HCT116 (cell line): Measurements from ENCODE around the gene UTP11. TPM values are rescaled to one million over a fixed set of nuclear protein-coding genes. Genes with fewer than 3 reads are reported as not detected.

Experiments used
- ATAC-seq: fragments of 200-7000 bp; cut with Tn5 transposase; 2 replicates; pipeline ENCODE4 v1.9.1; 2020; ENCODE audit warnings: mild to moderate bottlenecking, moderate library complexity
- BruUV-seq: library from RNA; stranded (reverse); fragments of 400-500 nt; replicated peaks from 2 replicates; lab custom pipeline; 2021; lab: Mats Ljungman, UMichigan
- CTCF ChIA-PET: fragments of 300-600 bp; sonication (Branson Sonifier 250); formaldehyde crosslinking; loops from one replicate; lab custom pipeline; 2021; ENCODE audit warnings: antibody characterized with exemption; lab: Charles Lee
- POLR2A ChIA-PET: fragments of 300-600, 350-600 bp; sonication (Branson Sonifier 250); formaldehyde crosslinking; loops from one replicate; lab custom pipeline; 2021; ENCODE audit warnings: antibody characterized with exemption; lab: Charles Lee
- RAD21 ChIA-PET, 2 experiments: fragments of 300-600 bp; sonication (Branson Sonifier 250); formaldehyde crosslinking; loops; one replicate each; lab custom pipeline; 2023; ENCODE audit warnings: low total read pairs in 2 of 2; ENCODE audit not compliant: uncharacterized antibody in 2 of 2, unreplicated experiment in 2 of 2, low non-redundant PET in 1 of 2; lab: Charles Lee
- DNase-seq: peaks from one replicate; pipeline ENCODE4 v3.0.0-alpha.2; 2010; ENCODE audit warnings: low read depth, low spot score
- H2AFZ ChIP-seq: fragments of 200-600 bp; shearing (Covaris generic), sonication (generic); 2 replicates; pipeline ENCODE4 v1.6.1; 2017; ENCODE audit warnings: low read depth, mixed run types, mixed read lengths, antibody characterized with exemption, low read length; ENCODE audit not compliant: poor library complexity, severe bottlenecking
- H3K27ac ChIP-seq: 2 replicates; pipeline ENCODE4 v1.5.1; 2012; ENCODE audit warnings: low read depth, low read length
- H3K27me3 ChIP-seq: fragments of 200-600 bp; sonication (generic); 2 replicates; pipeline ENCODE4 v1.6.1; 2016; ENCODE audit warnings: mixed run types, low read length, mixed read lengths; ENCODE audit not compliant: insufficient read depth
- H3K36me3 ChIP-seq, 2 experiments: fragments of 200-500 bp in 1 of 2; fragments of 200-600 bp in 1 of 2; sonication (Bioruptor generic) in 1 of 2; sonication (generic) in 1 of 2; 2 replicates each; pipeline versions ENCODE4 v1.5.1 to v1.6.1; 2014 to 2016; ENCODE audit warnings: low read length in 2 of 2, inconsistent platforms in 1 of 2, mixed read lengths in 1 of 2, mixed run types in 1 of 2; ENCODE audit not compliant: insufficient read depth in 2 of 2, control insufficient read depth in 1 of 2
- H3K4me1 ChIP-seq, 2 experiments: fragments of 200-600 bp in 1 of 2; sonication (generic) in 1 of 2; 2 replicates each; pipeline versions ENCODE4 v1.5.1 to v1.6.1; 2012 to 2017; ENCODE audit warnings: low read length in 2 of 2, inconsistent platforms in 1 of 2, mild to moderate bottlenecking in 1 of 2, mixed read lengths in 1 of 2, mixed run types in 1 of 2, moderate library complexity in 1 of 2; ENCODE audit not compliant: insufficient read depth in 2 of 2, control insufficient read depth in 1 of 2
- H3K4me2 ChIP-seq: fragments of 200-600 bp; sonication (generic); 2 replicates; pipeline ENCODE4 v1.6.1; 2017; ENCODE audit warnings: mixed run types, low read length, mixed read lengths
- H3K4me3 ChIP-seq, 2 experiments: fragments of 200-600 bp in 1 of 2; sonication (generic) in 1 of 2; replicated peaks in 1 of 2; 2 replicates each; pipeline ENCODE4 v1.5.1; 2011 to 2016; ENCODE audit warnings: low read length in 2 of 2, control low read depth in 1 of 2, low read depth in 1 of 2, mild to moderate bottlenecking in 1 of 2, mixed read lengths in 1 of 2, mixed run types in 1 of 2
- H3K79me2 ChIP-seq: fragments of 200-600 bp; sonication (generic); 2 replicates; pipeline ENCODE4 v1.6.1; 2017; ENCODE audit warnings: mild to moderate bottlenecking, mixed run types, low read length, moderate library complexity, mixed read lengths; ENCODE audit not compliant: insufficient read depth
- H3K9ac ChIP-seq: fragments of 200-600 bp; sonication (generic); 2 replicates; pipeline ENCODE4 v1.6.1; 2016; ENCODE audit warnings: low read length, mixed read lengths
- H3K9me2 ChIP-seq: fragments of 200-600 bp; sonication (generic), shearing (Covaris generic); 2 replicates; pipeline ENCODE4 v1.6.1; 2017; ENCODE audit warnings: mixed run types, mild to moderate bottlenecking, moderate library complexity; ENCODE audit not compliant: insufficient read depth
- H3K9me3 ChIP-seq, 2 experiments: fragments of 200-500 bp in 1 of 2; fragments of 200-600 bp in 1 of 2; sonication (Bioruptor generic) in 1 of 2; sonication (generic) in 1 of 2; 2 replicates each; pipeline ENCODE4 v1.6.1; 2014 to 2017; ENCODE audit warnings: low read length in 2 of 2, mixed read lengths in 2 of 2, inconsistent platforms in 1 of 2, low read depth in 1 of 2, mild to moderate bottlenecking in 1 of 2, mixed run types in 1 of 2, moderate library complexity in 1 of 2; ENCODE audit not compliant: control insufficient read depth in 1 of 2, insufficient read depth in 1 of 2
- H4K20me1 ChIP-seq: fragments of 200-600 bp; sonication (generic), shearing (Covaris generic); 2 replicates; pipeline ENCODE4 v1.6.1; 2017; ENCODE audit warnings: mixed run types, mild to moderate bottlenecking, moderate library complexity; ENCODE audit not compliant: insufficient read depth
- CEBPB ChIP-seq: IDR thresholded peaks from 2 replicates; pipeline ENCODE4 v1.6.1; 2012; ENCODE audit warnings: low read depth
- CTCF ChIP-seq, 3 experiments: fragments of 200-600 bp in 1 of 3; sonication (generic) in 1 of 3; IDR thresholded peaks in 2 of 3; conservative IDR thresholded peaks in 1 of 3; 2 replicates each; pipeline ENCODE4 v1.5.1; 2012 to 2017; ENCODE audit warnings: low read depth in 2 of 3, low read length in 2 of 3, antibody characterized with exemption in 1 of 3, borderline replicate concordance in 1 of 3, control low read depth in 1 of 3, mild to moderate bottlenecking in 1 of 3, mixed read lengths in 1 of 3, mixed run types in 1 of 3, moderate library complexity in 1 of 3; ENCODE audit not compliant: insufficient read depth in 1 of 3
- EGR1 ChIP-seq: IDR thresholded peaks from 2 replicates; pipeline ENCODE4 v1.6.1; 2012; ENCODE audit warnings: low read depth
- ELF1 ChIP-seq: IDR thresholded peaks from 2 replicates; pipeline ENCODE4 v1.6.1; 2012; ENCODE audit warnings: low read depth, borderline replicate concordance
- EZH2 ChIP-seq: fragments of 200-600 bp; sonication (generic); IDR thresholded peaks from 2 replicates; pipeline ENCODE4 v1.6.1; 2017; ENCODE audit warnings: antibody characterized with exemption, mixed run types
- EZH2phosphoT487 ChIP-seq: fragments of 200-600 bp; IDR thresholded peaks from 2 replicates; pipeline ENCODE4 v1.6.1; 2018; ENCODE audit warnings: antibody characterized with exemption, borderline replicate concordance
- FOSL1 ChIP-seq: IDR thresholded peaks from 2 replicates; pipeline ENCODE4 v1.6.1; 2012; ENCODE audit warnings: low read depth
- JUND ChIP-seq: IDR thresholded peaks from 2 replicates; pipeline ENCODE4 v1.6.1; 2012
- MAX ChIP-seq: IDR thresholded peaks from 2 replicates; pipeline ENCODE4 v1.6.1; 2012
- POLR2A ChIP-seq: IDR thresholded peaks from 2 replicates; pipeline ENCODE4 v1.7.0; 2011; ENCODE audit warnings: borderline replicate concordance; ENCODE audit not compliant: insufficient read depth, insufficient read length; ENCODE audit errors: extremely low read depth
- POLR2AphosphoS5 ChIP-seq: IDR thresholded peaks from 2 replicates; pipeline ENCODE4 v1.6.1; 2011; ENCODE audit warnings: mild to moderate bottlenecking, low read depth, low read length, moderate library complexity
- RAD21 ChIP-seq: IDR thresholded peaks from 2 replicates; pipeline ENCODE4 v1.6.1; 2012; ENCODE audit warnings: low read depth, mild to moderate bottlenecking
- REST ChIP-seq: IDR thresholded peaks from 2 replicates; pipeline ENCODE4 v1.6.1; 2012; ENCODE audit warnings: low read depth
- SRF ChIP-seq: IDR thresholded peaks from 2 replicates; pipeline ENCODE4 v1.6.1; 2012; ENCODE audit warnings: low read depth
- TCF7L2 ChIP-seq: IDR thresholded peaks from 2 replicates; pipeline ENCODE4 v1.7.0; 2011; ENCODE audit warnings: borderline replicate concordance, inconsistent platforms; ENCODE audit not compliant: insufficient read depth, insufficient read length; ENCODE audit errors: extremely low read depth
- YY1 ChIP-seq: IDR thresholded peaks from 2 replicates; pipeline ENCODE4 v1.6.1; 2011; ENCODE audit warnings: low read length, low read depth, moderate library complexity, mild to moderate bottlenecking; ENCODE audit not compliant: insufficient replicate concordance; ENCODE audit errors: extremely low read depth
- ZFX ChIP-seq: fragments of 450-650 bp; IDR thresholded peaks from 2 replicates; pipeline ENCODE4 v1.6.1; 2017
- intact Hi-C: fragments of 100-400 bp; cut with micrococcal nuclease; formaldehyde crosslinking; loops from 2 replicates; pipeline ENCODE4 v1.10.0; 2022
- total RNA-seq: library from RNA; stranded (reverse); gene quantifications from one replicate; pipeline ENCODE4 v1.2.1, GENCODE V29; 2021; ENCODE audit not compliant: unreplicated experiment
- TF ChIP-seq, protein P1 (sequence below): IDR thresholded peaks from 2 replicates; pipeline ENCODE4 v1.6.1; 2012

UTP11 gene
- total RNA-seq, 1 experiment from 2014 or later: 47.5 TPM

DNA sequence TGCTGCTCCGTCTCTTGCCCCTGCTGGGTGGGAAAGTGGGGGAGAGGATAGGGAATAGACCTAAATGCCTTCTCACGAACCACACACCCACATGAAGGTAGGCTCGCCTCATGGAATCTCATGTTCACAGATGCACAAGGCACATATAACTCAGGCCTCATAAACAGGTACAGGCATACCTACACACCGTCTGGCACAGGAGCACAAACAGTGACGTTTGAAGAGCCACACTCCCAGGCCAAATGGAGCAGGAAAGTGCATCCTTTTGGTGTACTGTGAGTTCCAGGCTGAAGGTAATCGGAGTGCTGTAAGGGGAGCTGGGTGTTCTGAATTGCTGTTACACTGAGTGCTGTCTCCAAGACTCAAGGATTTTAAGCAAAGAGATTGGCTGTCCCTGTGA lies 13.1 kb downstream of the UTP11 start:
- Histone ChIP-seq H3K4me2 (no peak overlapping the region), H3K27ac (no peak overlapping the region), H2AFZ (no peak overlapping the region), H3K9me3 (no peaks in the 10 kb centered on the region), H3K27me3 (no peaks in the 10 kb centered on the region), H3K4me3 (no peak overlapping the region), H4K20me1 (no peaks in the 10 kb centered on the region), H3K4me1 (peaks cover 0 to 4% of the 10 kb centered on the region in 2 experiments; a peak in 1 of 4 replicates), H3K36me3 (peaks cover 39 to 55% of the 10 kb centered on the region in 2 experiments; a peak in 3 of 4 replicates), H3K79me2 (peaks cover 9% of the 10 kb centered on the region; the same call in 1 of the 2 replicates), H3K9ac (no peak overlapping the region), H3K9me2 (no peaks in the 10 kb centered on the region)
- BruUV-seq: no TSS peak
- POLR2A ChIA-PET: no interaction called here
- DNase-seq: no peak
- ATAC-seq: no peak
- intact Hi-C loops: loop anchor here (1.0 to 5.0 kb wide), 3 partner anchors 561 to 810 kb away; no protein-coding TSS in a partner anchor
- TF ChIP-seq MAX: no peak
- no peak for TF ChIP-seq REST
- TF ChIP-seq JUND: no peak
- TF ChIP-seq ZFX: no peak
- no peak for TF ChIP-seq EZH2phosphoT487
- no peak for TF ChIP-seq TCF7L2
- no peak for TF ChIP-seq YY1
- no peak for TF ChIP-seq EZH2
- TF ChIP-seq CTCF (IDR thresholded peaks at IDR 0.05 in 2 of 3, conservative IDR thresholded peaks at IDR 0.05 in 1 of 3; ENCODE audit: borderline replicate concordance in 1 of 3, insufficient read depth in 1 of 3, low read depth in 2 of 3, low read length in 2 of 3): no peak
- TF ChIP-seq, protein P1, sequence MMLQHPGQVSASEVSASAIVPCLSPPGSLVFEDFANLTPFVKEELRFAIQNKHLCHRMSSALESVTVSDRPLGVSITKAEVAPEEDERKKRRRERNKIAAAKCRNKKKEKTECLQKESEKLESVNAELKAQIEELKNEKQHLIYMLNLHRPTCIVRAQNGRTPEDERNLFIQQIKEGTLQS: no peak
- no peak for TF ChIP-seq SRF
- no peak for TF ChIP-seq RAD21
- no peak for TF ChIP-seq POLR2AphosphoS5
- TF ChIP-seq ELF1: no peak
- no peak for TF ChIP-seq FOSL1
- no peak for TF ChIP-seq POLR2A
- TF ChIP-seq EGR1: no peak
- TF ChIP-seq CEBPB: no peak
- RAD21 ChIA-PET: no interaction called here
- CTCF ChIA-PET: interaction anchor here (0.6 kb wide), 1 partner anchor 150 kb away, joined by 3 read pairs; no protein-coding TSS in a partner anchor
